Stomach smooth muscle (tissue), 2 donors: ENCODE results near the gene GSC2.
A peak's percentile ranks its signal among the peaks of the same experiment; 100 is the strongest.

Experiments used
- H3K27ac ChIP-seq: one replicate; pipeline ENCODE4 v1.7.0; 2013; ENCODE audit warnings: mild to moderate bottlenecking, low read length, inconsistent platforms
- H3K27me3 ChIP-seq, 2 donors: one replicate each; pipeline ENCODE4 v1.7.0; 2013; ENCODE audit warnings: low read length in 2 of 2; ENCODE audit not compliant: insufficient read depth in 2 of 2, control insufficient read depth in 1 of 2
- H3K36me3 ChIP-seq, 2 donors: one replicate each; pipeline ENCODE4 v1.7.0; 2013; ENCODE audit warnings: low read length in 2 of 2; ENCODE audit not compliant: control insufficient read depth in 2 of 2, insufficient read depth in 2 of 2
- H3K4me1 ChIP-seq: one replicate; pipeline ENCODE4 v1.7.0; 2013; ENCODE audit warnings: low read length; ENCODE audit not compliant: control insufficient read depth, insufficient read depth
- H3K4me3 ChIP-seq, 2 donors: one replicate each; pipeline ENCODE4 v1.7.0; 2013; ENCODE audit warnings: low read length in 2 of 2
- H3K9ac ChIP-seq, 2 donors: one replicate each; pipeline ENCODE4 v1.7.0; 2013; ENCODE audit warnings: low read length in 2 of 2, mild to moderate bottlenecking in 1 of 2
- H3K9me3 ChIP-seq, 2 donors: one replicate each; pipeline ENCODE4 v1.7.0; 2013; ENCODE audit warnings: low read length in 2 of 2; ENCODE audit not compliant: control insufficient read depth in 2 of 2
- donor health status: healthy.
- donor health status: Pancreatic carcinoma.

The GSC2 gene

DNA sequence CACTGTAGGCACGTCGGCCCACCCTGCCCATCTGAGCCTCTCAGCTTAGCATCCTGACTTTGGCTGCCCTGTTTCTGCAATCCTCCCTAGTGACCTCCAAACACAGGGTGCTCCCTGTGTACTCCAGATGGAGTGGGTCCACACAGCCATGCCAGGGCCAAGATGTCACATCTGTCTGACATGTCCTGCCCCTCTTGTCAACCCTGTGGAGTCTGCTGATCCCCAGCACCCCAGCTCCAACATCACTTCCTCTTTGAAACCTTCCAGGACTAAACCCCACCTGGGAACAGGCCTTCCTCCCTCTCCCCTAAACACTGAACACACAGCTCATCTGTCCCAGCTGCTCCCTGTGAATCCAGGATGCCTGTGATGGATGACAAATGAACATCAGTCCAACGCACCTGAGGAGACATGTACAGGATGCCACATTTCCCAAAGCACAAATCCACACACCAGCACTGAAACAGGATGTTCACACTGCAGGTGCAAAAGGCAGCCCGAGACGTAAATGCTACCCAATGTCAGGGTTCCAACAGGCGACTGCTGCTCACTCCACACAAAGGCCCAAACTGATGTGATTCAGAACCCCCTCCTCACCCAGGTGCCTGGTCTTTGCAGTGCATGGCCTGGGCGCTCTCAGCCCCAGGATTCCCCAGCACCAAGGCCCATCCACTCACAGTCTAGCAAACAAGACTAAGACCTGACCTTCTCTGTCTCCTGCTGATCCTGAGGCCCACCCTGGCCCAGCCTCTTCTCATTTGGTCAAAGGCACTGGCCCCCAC is 21.0 kb downstream of the GSC2 start:
- no peaks in the 10 kb centered on the region for H3K9me3 ChIP-seq
- H3K9ac ChIP-seq = no peak overlapping the region
- peaks cover 16 to 18% of the 10 kb centered on the region in 2 donors for H3K36me3 ChIP-seq
- no peaks in the 10 kb centered on the region for H3K4me1 ChIP-seq
- H3K27me3 ChIP-seq = no peaks in the 10 kb centered on the region
- H3K4me3 ChIP-seq = no peak overlapping the region
- H3K27ac ChIP-seq = no peak overlapping the region

DNA sequence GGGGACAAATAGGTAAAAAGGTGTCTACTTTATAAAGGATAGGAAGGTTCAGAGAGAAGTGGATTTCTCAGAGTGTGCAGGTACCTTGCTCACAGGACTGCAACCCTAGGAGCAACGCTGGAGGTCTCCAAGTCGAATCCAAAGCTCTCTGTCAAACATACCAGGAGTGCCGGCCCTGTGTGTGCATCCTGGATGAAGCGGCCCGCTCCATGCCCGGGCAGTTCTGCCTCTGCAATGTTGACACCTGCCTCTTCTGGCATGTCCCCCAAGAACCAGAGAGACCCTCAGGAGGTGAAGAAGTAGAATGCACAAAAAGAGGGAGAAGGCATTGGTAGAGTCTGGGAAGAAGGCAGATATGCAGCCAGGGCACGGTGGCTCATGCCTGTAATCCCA is 22.1 kb downstream of the GSC2 start:
- H3K4me3 ChIP-seq = no peak overlapping the region
- H3K4me1 ChIP-seq = peaks cover 3% of the 10 kb centered on the region
- no peaks in the 10 kb centered on the region for H3K9me3 ChIP-seq
- H3K36me3 ChIP-seq = peaks cover 7 to 8% of the 10 kb centered on the region in 2 donors
- no peak overlapping the region for H3K9ac ChIP-seq
- H3K27me3 ChIP-seq = no peaks in the 10 kb centered on the region
- H3K27ac ChIP-seq = no peak overlapping the region

GRCh38 chr22:19127329-19128008 is 22.6 kb downstream of the GSC2 start:
- Histone ChIP-seq H3K27ac (no peak overlapping the region), H3K4me1 (peaks cover 8% of the 10 kb centered on the region), H3K27me3 (no peaks in the 10 kb centered on the region), H3K36me3 (peaks cover 5 to 8% of the 10 kb centered on the region in 2 donors), H3K9ac (no peak overlapping the region), H3K4me3 (no peak overlapping the region), H3K9me3 (no peaks in the 10 kb centered on the region)

DNA sequence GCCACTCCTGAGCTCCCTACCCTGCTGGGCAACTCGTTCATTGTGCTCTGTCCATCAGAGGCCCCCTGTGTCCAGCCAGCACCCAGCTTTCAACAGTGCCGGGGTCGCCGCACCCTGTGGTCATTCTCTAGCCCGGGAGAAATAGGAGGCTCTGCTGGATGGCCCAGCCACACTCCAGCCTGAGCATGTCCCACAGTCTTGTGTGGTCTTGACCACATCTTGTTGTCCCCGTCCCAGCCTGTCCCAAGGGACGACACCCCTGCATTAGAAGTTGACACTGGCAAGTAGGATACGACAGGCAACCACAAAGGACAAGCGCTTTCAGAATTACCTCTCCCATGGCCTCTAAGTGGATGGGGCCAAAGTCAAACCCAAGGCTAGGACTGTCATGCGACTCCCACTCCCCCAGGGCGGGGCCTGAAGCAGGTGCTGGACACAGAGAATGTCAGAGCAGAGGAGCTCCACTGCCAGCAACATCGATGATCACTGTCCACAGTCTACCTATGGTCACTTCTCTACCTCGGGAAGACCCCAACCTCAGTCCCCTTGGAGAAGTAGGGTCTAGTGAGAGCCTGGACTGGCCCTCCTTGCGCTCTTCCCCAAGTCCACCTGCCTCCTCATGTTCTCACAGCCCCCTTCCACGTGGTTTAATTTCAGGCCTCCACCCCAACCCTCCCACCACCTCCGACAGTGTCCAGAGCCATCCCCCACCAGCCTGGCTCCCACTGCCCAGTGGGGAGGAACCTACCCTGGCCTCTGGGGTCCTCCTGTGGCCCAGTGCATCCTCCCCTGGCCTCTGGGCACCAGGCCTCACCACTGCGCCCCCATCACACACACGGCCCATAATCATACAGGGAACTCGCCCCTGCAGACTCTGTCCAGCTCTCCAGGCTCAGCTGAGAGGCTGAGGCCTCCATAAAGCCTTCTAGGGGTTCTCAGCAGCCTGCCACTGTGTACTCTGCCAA is 23.5 kb downstream of the GSC2 start:
- no peaks in the 10 kb centered on the region for H3K9me3 ChIP-seq
- no peak overlapping the region for H3K27ac ChIP-seq
- no peaks in the 10 kb centered on the region for H3K27me3 ChIP-seq
- H3K4me3 ChIP-seq = no peak overlapping the region
- H3K36me3 ChIP-seq = peaks cover under 1 to 1% of the 10 kb centered on the region in 2 donors
- H3K9ac ChIP-seq = no peak overlapping the region
- peaks cover 8% of the 10 kb centered on the region for H3K4me1 ChIP-seq

DNA sequence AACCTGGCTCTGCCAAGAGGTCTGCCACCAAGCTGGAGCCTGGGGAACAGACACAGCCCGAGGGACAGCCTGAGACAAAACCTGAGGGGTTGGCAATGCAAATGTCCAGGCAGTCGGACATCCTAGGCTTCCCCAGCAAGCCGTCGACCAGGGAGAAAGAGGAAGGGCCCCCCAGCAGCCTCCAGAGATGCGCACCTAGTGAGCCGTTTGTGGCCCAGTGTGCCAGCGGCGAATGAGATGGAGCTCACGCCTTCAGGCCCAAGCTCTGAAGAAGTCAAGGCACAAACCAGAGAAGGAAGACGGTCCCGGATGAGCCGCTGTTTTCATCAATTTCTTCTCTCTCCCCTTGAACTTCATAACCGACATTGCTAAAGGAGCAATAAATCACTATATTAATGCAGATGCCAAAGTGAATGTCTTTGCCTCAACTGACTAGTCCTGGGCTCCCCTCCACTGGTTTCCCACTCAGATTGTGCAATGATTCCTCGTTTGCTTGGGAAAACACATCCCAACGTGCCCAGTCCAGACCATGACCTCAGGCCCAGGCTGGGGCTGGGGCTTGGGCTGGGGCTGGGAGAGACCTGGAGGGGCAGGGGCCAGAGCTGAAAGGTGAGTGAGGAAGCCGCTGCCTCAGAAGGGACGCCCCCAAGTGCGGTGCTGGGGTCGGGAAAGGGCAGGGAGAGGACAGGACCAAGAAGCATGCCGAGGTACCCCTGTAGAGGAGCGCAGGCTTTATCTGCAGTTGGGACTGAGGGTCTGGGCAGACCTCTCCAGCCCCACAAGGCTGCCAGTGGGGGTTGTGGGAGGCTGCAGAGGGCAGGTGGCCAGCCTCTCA is 24.4 kb downstream of the GSC2 start:
- no peak overlapping the region for H3K27ac ChIP-seq
- no peaks in the 10 kb centered on the region for H3K9me3 ChIP-seq
- peaks cover 15% of the 10 kb centered on the region for H3K4me1 ChIP-seq
- no peaks in the 10 kb centered on the region for H3K36me3 ChIP-seq
- H3K9ac ChIP-seq = no peak overlapping the region
- no peaks in the 10 kb centered on the region for H3K27me3 ChIP-seq
- H3K4me3 ChIP-seq = no peak overlapping the region

- Histone ChIP-seq H3K4me3 (no peak overlapping the region), H3K27me3 (no peaks in the 10 kb centered on the region), H3K27ac (no peak overlapping the region), H3K9me3 (no peaks in the 10 kb centered on the region), H3K36me3 (no peaks in the 10 kb centered on the region), H3K9ac (no peak overlapping the region), H3K4me1 (peaks cover 21% of the 10 kb centered on the region)
These were observed 25.1 kb downstream of the GSC2 start for GRCh38 chr22:19125011-19125410.

DNA sequence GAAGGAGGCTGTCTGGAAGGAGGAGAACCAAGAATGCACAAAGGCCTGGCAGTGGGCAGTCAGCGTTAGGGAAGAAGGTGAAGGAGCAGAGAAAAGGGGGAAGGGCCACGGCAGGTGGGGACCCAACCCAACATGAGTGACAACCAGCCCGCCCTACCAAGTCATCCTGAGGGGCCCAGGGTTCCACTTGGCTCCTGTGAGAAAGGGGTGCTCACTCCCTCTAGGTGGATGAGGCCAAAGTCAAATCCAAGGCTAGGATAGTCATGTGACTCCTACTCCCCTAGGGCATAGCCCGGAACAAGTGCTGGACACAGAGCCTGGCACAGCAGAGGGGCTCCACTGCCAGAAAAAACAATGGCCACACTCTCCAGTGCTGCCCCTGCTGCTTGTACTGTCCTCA is 25.7 kb downstream of the GSC2 start:
- H3K27me3 ChIP-seq = no peaks in the 10 kb centered on the region
- H3K4me3 ChIP-seq = no peak overlapping the region
- no peak overlapping the region for H3K9ac ChIP-seq
- H3K4me1 ChIP-seq = peaks cover 26% of the 10 kb centered on the region
- no peak overlapping the region for H3K27ac ChIP-seq
- no peaks in the 10 kb centered on the region for H3K9me3 ChIP-seq
- no peaks in the 10 kb centered on the region for H3K36me3 ChIP-seq

DNA sequence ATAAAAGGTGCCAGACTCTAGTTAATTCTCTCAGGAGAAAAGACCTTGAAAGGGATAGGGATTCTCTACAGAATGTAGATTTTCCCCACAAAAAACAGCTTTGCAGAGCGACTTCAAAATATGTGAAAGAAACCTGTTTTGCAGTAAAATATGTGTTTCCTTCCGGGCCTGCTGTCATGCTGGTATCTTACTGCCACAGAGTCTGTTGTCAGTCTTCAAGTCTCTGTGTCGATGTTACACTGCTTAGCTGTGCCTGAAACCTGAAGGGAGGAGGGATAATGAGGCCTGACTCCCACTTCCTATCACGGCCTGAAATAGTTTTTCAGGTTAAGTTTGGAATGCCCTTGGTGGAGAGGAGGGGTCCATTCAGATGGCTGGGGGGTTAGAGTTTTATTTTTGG is 26.2 kb downstream of the GSC2 start:
- Histone ChIP-seq H3K4me3 (no peak overlapping the region), H3K9ac (no peak overlapping the region), H3K36me3 (no peaks in the 10 kb centered on the region), H3K9me3 (no peaks in the 10 kb centered on the region), H3K4me1 (peaks cover 30% of the 10 kb centered on the region), H3K27me3 (no peaks in the 10 kb centered on the region), H3K27ac (no peak overlapping the region)

GRCh38 chr22:19122752-19123492 is 27.2 kb downstream of the GSC2 start:
- Histone ChIP-seq H3K9me3 (no peaks in the 10 kb centered on the region), H3K9ac (peak overlapping the region; percentile 20 to 51), H3K4me3 (peak overlapping the region; percentile 56 to 71), H3K27ac (peak overlapping the region; percentile 49), H3K27me3 (no peaks in the 10 kb centered on the region), H3K4me1 (peaks cover 35% of the 10 kb centered on the region), H3K36me3 (no peaks in the 10 kb centered on the region)
